Bronchial epithelial cell (primary cell): ENCODE results near the gene RABGAP1L. TPM values are rescaled to one million over a fixed set of nuclear protein-coding genes. Genes with fewer than 3 reads are reported as not detected.
A peak's percentile ranks its signal among the peaks of the same experiment; 100 is the strongest.

Experiments
- DNase-seq: peaks from one replicate; pipeline ENCODE4 v3.0.0-alpha.2; 2010; ENCODE audit warnings: low read depth
- FAIRE-seq: peaks from 2 replicates; lab custom pipeline; 2011; peaks lifted over from hg19 to GRCh38; lab: Jason Lieb, UNC
- H3K27me3 ChIP-seq: 2 replicates; pipeline ENCODE4 v1.5.1; 2011; ENCODE audit warnings: low read length; ENCODE audit not compliant: control insufficient read depth, insufficient read depth
- H3K36me3 ChIP-seq: 2 replicates; pipeline ENCODE4 v1.5.1; 2011; ENCODE audit warnings: low read length; ENCODE audit not compliant: control insufficient read depth, insufficient read depth
- H3K4me3 ChIP-seq: 2 replicates; pipeline ENCODE4 v1.5.1; 2011; ENCODE audit warnings: mild to moderate bottlenecking, low read depth, low read length, control low read depth
- CTCF ChIP-seq: IDR thresholded peaks from 2 replicates; pipeline ENCODE4 v1.5.1; 2011; ENCODE audit warnings: mild to moderate bottlenecking, moderate library complexity, low read length, control low read depth, inconsistent platforms; ENCODE audit not compliant: insufficient read depth, severe bottlenecking
- total RNA-seq: library from RNA; depleted of rRNA; stranded (reverse); fragments of >200 nt; gene quantifications from 2 replicates; pipeline ENCODE4 v1.2.1, GENCODE V29; 2014

The RABGAP1L gene
- total RNA-seq, 1 donor from 2014 or later = 37.4 TPM

GRCh38 chr1:174211486-174211885 is 52.2 kb downstream of the RABGAP1L start:
- FAIRE-seq (no peak), DNase-seq (no peak)
- Histone ChIP-seq H3K36me3 (no peaks in the 10 kb centered on the region), H3K27me3 (no peaks in the 10 kb centered on the region), H3K4me3 (no peak overlapping the region)
- no peak for TF ChIP-seq CTCF

GRCh38 chr1:174215766-174216165 is 56.4 kb downstream of the RABGAP1L start:
- Histone ChIP-seq H3K4me3 (no peak overlapping the region), H3K36me3 (no peaks in the 10 kb centered on the region), H3K27me3 (no peaks in the 10 kb centered on the region)
- TF ChIP-seq CTCF = no peak
- FAIRE-seq (no peak), DNase-seq (no peak)

- Histone ChIP-seq H3K27me3 (no peaks in the 10 kb centered on the region), H3K36me3 (no peaks in the 10 kb centered on the region), H3K4me3 (no peak overlapping the region)
- no peak for TF ChIP-seq CTCF
- DNase-seq (no peak), FAIRE-seq (no peak)
Measured at GRCh38 chr1:174217248-174217647, 57.9 kb downstream of the RABGAP1L start.

GRCh38 chr1:174217787-174218574 is 58.7 kb downstream of the RABGAP1L start:
- H3K4me3 ChIP-seq = no peak overlapping the region
- FAIRE-seq (no peak), DNase-seq (peak; percentile 51)
- TF ChIP-seq CTCF = peak; percentile 14
- H3K27me3 ChIP-seq = no peaks in the 10 kb centered on the region
- no peaks in the 10 kb centered on the region for H3K36me3 ChIP-seq

- FAIRE-seq (no peak), DNase-seq (no peak)
- Histone ChIP-seq H3K4me3 (no peak overlapping the region), H3K36me3 (no peaks in the 10 kb centered on the region), H3K27me3 (no peaks in the 10 kb centered on the region)
- TF ChIP-seq CTCF = no peak
Measured at GRCh38 chr1:174218983-174219382, 59.7 kb downstream of the RABGAP1L start.
